Stimulated activated CD8-positive, alpha-beta memory T cell treated with anti-CD3 and anti-CD28 coated beads, Interleukin-15, amount 100 ng/mL, for 24 hours (primary cell): ENCODE measurements around the gene HK1.
"Not testable (repeated sequence)": the region's sequence is repeated elsewhere in the genome, so short reads cannot be mapped to it uniquely, and the experiment has no call there.

ENCODE experiments used
- DNase-seq: peaks from one replicate; pipeline ENCODE4 v3.0.0-alpha.2; 2020; ENCODE audit warnings: low read depth

Gene HK1

DNA sequence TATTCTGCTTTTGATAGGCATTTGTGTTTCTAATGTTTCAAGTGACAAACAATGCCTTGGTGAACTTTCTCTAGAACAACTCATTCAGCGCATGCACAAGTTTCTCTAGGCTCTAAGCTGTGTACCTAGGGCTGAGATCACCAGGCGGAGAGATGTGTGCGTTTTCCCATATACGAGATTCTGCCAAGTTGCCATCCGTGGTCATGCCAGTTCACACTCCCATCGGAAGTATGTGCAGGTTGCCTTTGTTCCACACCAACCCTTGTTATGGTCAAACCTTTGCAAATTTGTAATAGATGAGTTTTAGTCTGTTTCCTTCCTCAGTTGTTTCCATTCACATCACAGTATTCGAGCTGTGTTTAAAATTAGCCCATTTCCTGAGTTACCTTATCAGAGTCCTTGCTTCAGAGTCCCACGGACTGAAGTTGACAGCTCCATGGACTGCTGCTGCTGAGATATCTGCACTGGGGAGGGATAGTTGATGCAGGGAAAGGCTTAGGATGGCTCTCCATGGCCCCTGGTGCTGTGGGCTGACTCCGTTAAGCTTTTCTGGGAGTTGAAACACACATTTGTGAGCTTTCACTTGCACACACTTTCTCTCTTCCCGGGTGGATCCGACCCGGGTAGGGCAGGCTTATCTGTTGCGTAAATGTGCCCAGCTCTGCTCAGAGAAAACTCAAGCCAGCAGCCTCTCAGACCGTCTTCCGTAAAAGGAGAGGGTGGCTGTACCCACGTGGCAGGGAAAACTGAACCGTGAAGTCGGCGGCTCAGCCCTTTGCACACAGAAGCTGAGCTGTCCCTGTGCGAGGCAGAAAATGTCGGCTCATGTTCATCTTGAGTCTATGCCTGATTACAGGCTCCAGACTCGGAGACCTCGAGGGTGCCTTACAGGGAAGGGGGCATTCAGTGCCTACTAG lies 49.4 kb downstream of the HK1 start:
- no peak for DNase-seq

DNA sequence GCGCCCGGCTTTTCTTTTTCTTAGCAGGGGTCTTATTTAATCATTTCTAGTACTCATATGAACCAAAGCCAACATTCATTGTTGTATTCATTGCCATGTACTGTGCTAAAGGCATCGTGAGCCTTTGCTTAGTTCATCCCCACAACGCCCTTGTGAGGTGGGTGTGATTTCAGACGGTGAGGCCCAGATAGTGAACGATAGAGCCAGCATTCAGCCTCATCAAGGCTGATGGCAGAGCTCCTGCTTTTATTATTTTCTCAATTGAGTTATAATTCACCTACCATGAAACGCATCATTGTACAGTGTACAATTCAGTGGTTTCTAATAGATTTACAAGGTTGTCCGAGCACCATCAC lies 50.1 kb downstream of the HK1 start:
- DNase-seq: no peak

DNA sequence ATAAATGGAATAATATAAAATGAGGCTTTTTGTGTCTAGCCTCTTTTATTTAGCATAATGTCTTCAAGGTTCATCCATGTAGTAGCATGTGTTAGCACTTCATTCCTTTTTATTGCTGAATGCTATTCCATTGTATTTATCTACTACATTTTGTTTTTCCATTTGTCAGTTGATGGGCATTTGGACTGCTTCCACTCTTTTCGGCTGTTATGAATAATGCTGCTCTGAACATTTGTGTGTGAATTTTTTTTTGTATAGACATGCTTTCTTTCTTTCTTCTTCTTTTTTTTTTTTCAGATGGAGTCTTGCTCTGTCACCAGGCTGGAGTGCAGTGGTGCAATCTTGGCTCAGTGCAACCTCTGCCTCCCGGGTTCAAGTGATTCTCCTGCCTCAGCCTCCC lies 50.6 kb downstream of the HK1 start:
- not testable (repeated sequence) for DNase-seq

DNA sequence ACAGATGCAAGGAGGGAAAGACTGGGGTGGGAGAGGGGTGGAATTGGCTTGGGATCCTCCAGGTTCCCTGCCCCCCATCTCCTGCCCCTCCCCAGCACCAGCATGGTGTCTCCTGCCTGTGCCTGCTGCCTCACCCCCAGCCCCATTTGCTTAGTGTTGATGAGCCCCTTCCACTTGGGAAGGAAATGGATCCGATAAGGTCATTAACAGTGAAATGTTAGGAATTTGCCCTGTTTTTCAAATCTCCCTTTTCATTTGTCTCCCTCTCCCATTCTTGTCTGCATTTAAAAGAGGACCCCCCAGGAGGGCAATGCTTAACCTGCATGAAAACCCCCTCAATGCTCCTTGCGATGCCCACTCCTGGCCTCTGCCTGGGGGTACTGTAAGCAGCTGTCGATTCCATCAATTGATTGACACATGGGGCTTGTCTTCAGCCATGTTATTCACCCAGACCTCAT lies 51.5 kb downstream of the HK1 start:
- no peak for DNase-seq

DNA sequence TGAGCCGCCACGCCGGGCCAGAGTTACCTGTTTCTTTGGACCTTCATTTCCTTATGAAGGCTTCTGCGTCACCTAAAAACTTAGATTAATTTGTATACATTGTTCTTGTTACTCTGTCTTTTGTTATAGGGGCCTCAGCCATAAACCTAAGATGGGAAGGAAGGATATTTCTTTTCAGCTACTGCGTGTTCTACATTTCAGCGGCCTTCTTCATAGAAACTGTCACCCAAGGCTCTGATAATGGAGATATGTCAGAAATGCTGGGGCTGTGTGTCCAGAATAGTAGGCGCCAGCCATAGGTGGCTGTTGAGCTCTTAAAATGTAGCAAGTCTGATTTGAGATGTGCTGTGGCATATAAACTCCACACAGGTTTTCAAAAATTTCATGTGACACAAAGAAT lies 52.9 kb downstream of the HK1 start:
- no peak for DNase-seq

DNA sequence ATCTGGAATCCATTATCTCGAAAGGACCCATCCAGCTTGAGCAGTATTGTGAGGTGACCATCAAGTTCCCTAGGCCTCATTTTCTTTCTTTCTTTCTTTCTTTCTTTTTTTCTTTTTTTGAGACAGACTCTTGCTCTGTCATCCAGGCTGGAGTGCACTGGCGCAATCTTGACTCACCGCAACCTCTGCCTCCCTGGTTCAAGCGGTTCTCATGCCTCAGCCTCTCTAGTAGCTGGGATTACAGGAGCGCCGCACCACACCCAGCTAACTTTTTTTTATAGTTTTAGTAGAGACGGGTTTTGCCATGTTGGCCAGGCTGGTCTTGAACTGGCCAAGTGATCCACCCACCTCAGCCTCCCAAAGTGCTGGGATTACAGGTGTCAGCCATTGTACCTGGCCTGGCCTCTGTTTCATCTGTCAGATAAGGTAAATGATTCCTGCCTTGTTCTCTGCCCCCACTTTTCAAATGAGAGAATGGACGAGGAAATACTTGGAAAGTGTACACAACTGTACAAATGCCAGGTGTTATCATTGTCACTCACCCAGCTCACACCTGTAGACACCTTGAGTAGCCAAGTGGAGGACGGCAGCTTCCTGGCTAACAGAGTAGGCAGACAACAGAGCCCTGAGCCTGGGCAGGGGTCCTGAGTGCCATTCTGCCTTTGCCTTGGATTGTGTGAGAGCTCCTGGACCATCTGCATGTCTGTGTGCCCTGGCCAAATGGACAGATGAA lies 54.1 kb downstream of the HK1 start:
- DNase-seq: no peak

DNA sequence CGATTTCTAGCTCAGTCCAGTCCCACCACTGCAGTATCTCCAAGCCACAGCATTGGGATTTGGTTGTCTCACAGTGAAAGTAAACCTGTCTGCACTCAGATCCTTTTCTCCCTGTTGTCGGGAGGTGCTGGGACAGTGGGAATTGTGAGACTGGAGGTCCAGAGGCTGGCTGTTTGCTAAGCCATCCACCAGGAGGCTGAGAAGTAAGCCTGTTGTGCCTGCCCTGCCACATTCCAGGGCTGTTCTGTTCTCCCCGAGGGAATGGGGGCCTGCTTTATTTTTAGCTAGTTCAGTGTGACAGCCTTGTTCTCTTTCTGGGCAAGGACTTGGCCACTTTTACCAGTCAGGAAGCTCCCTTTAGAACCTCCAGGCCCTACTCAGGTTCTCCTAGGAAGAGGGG lies 54.9 kb downstream of the HK1 start:
- no peak for DNase-seq

DNA sequence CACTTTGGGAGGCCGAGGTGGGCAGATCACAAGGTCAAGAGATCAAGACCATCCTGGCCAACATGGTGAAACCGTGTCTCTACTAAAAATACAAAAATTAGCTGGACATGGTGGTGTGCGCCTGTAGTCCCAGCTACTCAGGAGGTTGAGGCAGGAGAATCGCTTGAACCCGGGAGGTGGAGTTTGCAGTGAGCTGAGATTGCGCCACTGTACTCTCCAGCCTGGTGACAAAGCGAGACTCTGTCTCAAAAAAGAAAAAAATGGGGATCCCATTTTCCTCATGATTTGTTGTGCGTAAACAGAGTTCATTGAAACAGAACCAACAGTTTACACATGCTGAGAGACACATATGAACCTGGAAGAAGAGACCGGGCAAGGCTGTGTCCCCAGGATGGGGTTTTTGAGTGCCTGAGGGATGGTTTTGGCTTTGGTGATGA lies 55.6 kb downstream of the HK1 start:
- not testable (repeated sequence) for DNase-seq

DNA sequence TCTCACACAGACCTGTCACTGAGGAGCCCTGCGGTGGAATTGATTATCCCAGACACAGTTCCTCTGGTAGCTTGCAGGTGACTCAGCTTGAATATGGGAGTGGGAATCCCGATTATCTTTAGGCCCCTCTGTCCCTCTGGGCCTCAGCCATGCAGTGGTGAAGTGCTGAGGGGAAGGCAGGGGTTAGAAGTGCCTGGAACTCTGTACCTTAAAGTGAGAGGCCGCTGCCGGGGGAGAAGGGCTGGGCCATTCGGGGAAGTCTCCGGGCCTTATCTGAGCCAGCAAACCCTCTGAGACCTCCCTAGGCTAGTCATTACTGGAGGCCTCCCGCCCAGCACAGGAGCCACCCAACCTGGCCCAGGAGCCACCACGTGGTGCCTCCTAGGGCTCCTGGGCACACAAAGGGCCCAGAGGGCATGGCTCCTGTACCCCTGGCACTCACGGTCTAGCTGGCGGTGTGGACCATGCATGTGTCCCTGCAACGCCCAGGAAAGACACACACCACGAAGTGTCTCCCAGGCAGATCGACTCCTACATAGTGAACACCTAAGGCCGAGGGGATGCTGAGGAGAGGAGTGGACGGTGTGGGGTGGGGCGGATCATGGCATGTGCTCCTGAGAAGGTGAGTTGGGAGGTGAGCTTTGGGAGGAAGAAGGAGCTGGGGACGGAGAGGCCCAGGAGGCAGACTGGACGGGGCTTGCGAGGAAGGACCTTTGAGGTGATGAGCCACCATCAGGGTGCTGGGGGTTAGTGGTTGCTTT lies 56.2 kb downstream of the HK1 start:
- no peak for DNase-seq

DNA sequence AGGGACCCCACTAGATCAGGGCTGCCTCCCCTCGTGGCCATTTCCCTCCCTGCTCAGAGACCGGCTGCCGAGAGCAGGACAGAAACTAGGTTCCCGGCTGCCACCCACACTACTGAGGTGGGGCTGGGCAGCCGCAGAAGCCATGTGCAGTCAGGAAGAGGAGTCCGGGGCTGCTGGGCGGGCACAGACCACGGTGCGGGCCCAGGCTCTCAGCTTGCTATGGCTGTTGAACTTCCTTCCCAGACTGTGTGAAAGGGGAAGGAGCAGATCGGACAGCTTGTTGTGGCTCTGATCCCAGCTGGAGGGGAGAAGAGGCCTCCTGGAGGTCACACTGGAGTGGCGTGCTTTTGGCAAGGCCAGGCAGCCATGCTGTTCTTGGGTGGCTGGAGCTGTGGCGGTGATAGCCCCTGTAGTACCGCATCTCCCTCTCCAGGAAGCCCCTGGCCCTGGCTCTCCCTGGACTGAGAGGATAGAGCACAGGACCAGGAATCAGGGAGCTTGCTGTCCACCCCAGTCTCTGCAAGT lies 56.8 kb downstream of the HK1 start:
- DNase-seq: no peak

DNA sequence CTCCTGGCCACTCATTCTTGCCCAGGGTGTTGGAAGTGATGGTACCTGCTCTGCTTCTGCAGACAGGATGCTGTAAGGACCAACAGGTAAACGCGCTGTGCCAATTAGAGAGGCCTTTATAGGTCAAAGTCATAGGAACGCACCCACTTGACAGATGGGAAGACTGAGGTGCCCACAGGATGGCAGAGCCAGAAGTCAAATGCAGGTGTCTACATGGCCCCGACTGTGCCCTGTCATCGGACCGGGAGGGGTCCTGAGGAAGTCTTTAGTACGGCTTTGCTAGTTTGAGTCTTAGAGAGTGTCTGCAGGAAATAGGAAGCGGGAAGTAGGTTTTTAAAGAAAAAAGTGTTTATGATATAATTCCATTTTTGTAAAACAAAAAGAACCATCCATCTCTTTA lies 57.3 kb downstream of the HK1 start:
- DNase-seq: no peak

DNA sequence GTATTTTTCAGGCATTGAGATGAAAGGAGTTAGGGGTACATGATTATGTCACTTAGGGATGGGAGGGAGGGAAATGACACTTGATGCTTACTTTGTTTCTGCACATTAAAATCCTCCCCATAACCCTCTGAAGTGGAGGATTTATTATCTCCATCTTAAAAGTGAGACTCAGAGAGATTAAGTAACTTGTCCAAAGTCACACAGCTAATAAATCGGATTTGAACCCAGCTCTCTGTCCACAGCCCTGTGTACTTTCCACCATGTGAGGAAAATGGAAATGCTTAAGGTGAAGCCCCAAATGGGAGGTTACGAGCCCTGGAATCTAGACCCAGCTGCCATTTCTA lies 58.6 kb downstream of the HK1 start:
- no peak for DNase-seq

DNA sequence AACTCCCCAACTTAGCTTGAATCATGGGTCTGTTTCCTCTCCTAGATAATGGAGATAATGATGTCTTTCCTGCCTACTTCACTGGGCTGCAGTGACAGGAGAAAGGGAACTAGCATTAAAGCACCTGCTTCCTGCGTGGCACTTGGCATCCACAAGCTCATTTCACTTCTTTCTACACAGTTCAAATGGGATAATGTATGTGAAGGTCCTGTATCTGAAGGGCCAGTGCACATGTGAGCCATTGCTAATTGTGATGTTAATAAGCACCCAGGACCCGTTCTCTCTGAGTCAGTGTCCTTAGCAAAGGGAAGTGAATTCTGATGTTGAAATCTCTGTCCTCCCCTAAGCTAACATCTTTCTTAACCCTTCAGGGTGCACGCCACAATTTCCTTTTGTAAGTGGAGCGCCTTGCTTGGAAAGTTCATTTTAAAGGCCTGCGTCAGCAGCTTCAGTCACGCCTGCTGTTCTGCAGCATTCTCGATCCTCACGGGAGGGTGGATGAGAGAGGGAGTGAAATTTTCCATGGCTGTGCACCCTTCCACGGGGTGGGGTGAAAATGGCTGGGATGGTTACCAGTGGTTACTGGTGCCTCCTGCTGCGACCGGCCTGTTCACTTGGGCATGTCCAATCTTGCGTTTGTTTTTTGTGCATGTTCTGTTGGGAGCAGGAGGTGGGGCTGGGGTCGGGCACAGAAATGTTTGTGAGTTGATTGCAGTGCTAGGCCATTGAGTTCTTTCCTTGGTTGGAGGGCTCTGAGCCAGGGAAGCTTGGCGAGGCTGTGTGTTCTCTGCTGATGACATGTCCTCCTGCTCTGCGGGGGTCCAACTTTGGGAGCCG lies 59.2 kb downstream of the HK1 start:
- DNase-seq: no peak

DNA sequence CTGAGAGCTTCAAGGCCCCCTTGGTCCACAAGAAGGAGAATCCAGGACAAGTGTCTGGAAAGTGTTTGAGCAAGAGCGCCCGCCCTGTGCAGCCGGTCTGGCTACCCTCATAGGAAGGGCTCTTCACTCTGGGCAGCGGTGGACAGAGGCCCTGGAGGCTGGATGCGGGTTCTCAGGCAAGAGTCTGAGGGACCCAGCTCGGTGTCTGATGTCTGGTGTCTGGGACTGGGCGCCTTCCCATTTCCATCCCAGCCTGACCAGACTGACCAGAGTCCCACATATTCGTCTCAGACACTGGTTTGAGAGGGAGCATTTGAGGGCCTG lies 59.8 kb downstream of the HK1 start:
- no peak for DNase-seq

DNA sequence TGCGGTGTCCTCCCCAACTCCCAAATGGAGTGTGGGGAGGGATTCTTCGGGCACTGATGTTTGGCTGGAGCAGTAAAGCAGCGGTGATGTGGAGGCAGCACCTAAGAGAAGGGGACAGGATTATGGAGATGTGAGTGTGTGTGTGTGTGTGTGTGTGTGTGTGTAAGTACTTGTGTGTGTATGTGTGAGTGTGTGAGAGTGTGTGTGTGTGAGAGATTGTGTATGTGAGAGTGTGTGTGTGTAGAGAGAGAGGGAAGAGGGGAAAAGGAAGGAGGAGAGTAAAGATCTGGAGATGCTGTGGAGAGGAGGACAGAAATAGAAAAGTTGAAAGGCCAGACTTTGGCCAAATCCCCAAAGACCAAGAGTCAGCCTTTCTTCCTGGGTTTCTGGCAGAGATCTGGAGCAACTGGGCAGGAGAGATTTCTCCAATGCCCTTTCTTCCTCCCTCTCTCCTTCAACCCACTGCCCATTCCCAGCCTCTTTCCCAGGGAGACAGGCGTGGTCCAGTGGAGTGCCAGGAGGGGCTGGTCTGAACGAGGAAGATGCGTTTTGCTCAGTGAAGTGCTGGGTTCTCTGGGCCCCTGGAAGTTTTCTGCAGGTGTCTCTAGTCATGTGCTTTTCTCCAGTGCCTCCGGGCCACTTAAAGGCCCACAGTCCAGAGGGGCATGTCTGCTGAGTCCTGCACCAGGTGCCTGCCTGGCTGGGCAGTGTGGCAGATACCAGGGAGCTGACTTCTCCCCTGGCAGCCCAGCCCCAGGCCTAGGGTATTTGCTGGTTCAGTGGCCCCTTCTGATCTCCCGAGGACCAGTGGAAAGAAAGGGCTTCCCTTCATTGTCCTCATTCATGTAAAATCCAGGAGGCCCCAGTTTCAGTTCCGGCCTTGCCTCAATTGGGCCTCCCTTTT lies 60.5 kb downstream of the HK1 start:
- DNase-seq: no peak

DNA sequence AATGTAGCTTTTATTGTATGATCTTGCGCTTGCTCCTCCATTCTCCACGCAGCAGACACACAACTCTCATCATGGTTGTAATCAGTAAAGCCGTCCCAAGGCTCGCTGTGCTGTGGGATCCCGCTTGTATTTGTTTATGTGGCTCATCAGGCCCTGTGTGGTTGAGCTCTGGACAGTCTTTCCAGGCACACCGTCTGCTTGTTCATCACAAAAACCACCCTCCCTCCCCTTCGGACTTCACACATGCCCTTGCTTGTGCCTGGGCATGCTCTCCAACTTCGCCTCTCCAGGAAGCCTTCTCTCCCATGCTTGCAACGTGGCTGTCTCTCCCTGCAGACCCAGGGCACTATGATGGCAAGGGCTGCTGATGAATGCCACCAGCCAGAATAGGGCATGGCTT lies 62.4 kb downstream of the HK1 start:
- no peak for DNase-seq

DNA sequence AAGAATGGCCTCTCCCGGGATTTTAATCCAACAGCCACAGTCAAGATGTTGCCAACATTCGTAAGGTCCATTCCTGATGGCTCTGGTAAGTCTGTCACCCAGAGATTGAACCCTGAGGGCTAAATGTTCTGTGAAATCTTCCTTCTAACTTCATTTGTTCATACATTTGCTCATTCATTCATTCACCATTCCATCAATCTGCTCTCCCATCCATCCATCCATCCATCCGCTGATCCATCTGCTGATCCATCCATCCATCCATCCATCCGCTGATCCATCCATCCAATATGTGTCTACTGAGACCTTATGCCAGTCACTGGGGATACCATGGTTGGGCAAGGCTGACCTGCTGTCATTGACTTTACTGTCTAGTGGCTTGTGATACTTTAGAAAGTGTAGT lies 65.6 kb downstream of the HK1 start:
- DNase-seq: no peak

DNA sequence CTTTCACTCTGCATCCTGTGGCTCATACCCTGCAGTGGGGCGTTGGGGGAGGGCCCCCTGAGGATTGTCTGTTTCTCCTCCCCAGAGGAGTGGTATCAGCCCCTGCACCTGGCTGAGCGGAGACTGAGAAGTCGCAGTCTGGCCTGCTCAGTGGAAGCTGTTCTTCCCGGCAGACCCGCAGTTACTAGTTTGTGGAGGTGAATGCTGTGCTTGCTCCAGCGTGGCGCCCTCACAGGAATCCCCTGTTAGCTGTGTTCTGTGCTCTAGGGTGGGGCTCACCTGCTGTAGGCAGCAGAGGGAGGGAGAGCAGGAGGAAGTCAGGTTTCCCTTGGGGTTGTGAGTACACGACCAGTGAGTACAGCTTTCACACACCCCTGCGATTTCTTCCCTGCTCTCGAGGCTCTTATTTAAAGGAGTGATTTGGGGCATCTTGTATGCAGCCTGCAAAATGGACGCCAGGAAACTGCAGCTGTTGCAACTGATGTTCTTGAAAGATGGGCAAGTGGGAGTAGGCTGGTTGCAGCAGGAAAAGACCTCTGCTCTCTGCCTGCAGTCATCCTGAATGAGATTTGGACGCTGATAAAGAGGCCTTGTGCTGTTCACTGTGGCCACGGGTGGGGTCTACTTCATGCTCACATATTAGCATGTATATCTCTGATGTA lies 66.4 kb downstream of the HK1 start:
- DNase-seq: no peak

DNA sequence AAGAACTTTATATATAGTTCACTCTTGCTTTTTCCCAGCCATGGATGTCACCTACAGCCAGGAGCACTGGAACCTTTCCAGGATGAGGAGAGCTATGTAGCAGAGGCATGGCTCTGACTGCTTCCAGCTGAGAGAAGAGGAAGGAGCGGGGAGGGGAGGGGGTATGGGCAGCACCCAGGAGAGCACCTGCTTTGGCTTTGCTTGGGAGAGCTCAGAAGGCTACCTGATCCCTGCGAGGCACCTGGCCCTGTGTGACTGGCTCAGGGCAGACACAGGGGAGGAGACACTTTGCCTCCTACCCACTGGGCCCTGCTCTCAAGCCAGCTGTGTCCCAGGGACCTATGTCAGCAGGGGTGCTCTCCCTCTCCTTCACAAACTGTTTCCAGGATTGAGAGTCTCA lies 67.1 kb downstream of the HK1 start:
- DNase-seq: no peak

DNA sequence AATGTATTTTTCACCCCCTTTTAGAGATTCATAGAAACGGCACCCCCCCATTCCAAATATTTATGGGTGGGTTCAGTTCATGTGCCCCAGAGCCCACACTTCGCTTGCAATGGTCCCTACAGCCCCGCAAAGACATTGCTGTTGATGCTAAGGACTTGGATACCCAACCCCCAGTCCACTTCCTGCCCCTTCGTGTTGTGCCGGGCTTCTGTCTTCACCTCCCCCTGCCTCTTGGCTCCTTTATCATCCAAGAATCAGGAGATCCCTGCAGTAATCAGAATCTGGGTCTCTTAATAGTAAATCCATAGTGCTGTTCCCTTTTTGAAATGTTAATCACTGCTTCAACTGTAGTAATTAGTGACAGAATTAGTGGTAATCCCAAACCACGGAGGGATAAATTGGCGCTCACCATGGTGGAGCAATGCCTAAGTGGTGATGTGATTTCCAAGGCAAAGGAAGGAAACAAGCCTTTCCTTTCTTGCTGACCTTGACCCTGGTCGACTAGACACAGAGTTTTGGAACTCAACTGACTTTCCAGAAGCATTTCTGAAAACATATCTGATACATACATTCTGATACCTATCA lies 67.7 kb downstream of the HK1 start:
- no peak for DNase-seq
